Measurements from ENCODE around the gene FMN1. TPM values are rescaled to one million over a fixed set of nuclear protein-coding genes. Genes with fewer than 3 reads are reported as not detected.

The FMN1 gene
- total RNA-seq, 1 experiment from 2014 or later, result 4.5 TPM

DNA sequence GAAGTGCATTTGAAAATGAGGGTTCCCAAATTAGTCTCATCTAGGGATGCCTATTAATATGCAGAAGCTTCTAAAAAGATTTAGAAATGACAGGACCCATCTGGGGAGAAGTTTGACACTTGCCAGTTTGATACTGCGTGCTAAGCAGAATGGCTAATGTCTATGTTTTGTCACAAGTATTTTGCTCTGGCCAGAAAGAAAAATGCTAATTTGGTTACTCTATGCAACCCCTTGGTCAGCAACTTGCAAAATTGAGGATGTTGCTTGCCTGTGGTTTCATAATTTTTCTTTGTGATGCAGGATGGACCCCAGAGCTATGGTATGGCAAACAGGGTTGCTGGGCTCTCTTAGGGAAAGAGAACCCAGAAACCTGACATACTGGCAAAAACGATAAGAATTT is 148.2 kb downstream of the FMN1 start (continued):
- TF ChIP-seq, protein P1, sequence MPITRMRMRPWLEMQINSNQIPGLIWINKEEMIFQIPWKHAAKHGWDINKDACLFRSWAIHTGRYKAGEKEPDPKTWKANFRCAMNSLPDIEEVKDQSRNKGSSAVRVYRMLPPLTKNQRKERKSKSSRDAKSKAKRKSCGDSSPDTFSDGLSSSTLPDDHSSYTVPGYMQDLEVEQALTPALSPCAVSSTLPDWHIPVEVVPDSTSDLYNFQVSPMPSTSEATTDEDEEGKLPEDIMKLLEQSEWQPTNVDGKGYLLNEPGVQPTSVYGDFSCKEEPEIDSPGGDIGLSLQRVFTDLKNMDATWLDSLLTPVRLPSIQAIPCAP (CRISPR knock-in tag; IDR thresholded peaks at IDR 0.05), result no peak
- TF ChIP-seq, protein P2, sequence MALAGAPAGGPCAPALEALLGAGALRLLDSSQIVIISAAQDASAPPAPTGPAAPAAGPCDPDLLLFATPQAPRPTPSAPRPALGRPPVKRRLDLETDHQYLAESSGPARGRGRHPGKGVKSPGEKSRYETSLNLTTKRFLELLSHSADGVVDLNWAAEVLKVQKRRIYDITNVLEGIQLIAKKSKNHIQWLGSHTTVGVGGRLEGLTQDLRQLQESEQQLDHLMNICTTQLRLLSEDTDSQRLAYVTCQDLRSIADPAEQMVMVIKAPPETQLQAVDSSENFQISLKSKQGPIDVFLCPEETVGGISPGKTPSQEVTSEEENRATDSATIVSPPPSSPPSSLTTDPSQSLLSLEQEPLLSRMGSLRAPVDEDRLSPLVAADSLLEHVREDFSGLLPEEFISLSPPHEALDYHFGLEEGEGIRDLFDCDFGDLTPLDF (CRISPR knock-in tag; IDR thresholded peaks at IDR 0.05), result no peak
- no peak for TF ChIP-seq RELA (CRISPR knock-in tag; IDR thresholded peaks at IDR 0.05; ENCODE audit: borderline replicate concordance)
- TF ChIP-seq SP1 (CRISPR knock-in tag; conservative IDR thresholded peaks at IDR 0.05), result no peak
- TF ChIP-seq NR1H2 (CRISPR knock-in tag; IDR thresholded peaks at IDR 0.05), result no peak
- no peak for TF ChIP-seq ZNF232 (CRISPR knock-in tag; IDR thresholded peaks at IDR 0.05)

DNA sequence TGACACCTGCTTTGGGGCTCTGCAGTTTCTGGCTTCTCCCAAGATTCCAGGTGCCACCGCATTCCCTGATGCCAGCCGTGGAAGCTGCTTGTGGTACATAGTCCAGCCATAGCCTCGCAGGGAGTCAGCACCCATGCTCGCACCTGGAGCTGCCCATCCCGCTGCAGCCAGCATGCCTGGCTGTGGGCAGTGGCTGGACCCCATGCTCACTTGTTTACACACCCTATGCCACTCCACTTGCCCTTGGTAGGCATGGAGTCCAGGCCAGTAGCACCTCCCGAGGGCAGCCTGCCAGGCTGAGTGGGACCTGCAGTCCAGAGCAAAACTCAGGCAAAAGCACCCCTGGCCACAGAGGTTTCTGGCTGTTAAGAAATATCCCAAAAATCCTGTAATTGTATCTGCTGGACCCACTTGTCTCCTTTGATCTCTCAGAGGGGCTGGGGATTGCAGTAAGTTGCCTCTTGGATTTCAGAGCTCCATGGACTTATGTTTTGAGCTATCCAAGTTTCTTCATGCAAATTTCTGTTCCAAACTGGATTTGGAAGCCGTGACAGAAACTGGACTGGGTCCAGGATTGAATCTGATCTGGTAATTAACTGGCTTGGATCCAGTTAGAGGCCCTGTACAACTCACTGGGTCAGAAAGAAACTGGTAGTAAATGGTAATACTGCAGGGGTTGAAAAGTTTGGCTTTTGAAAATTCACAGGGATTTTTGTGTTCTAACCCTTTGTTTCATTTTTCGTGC is 149.3 kb downstream of the FMN1 start:
- Mint-ChIP-seq H3K4me3 (no peak overlapping the region), H3K27me3 (ENCODE audit: low read depth) (peaks cover 6% of the 10 kb centered on the region), H3K27ac (no peak overlapping the region), H3K4me1 (no peaks in the 10 kb centered on the region), H3K9me3 (peaks cover 62% of the 10 kb centered on the region), H3K36me3 (peaks cover 52% of the 10 kb centered on the region)
- ChIA-PET POLR2A (no interaction called here), CTCF (interaction anchor here (2.0 kb wide), 1 partner anchor 23 kb away, joined by 7 read pairs; no protein-coding TSS in a partner anchor)
- ATAC-seq (no peak), DNase-seq (ENCODE audit: low spot score) (no peak)
- TF ChIP-seq, protein P3, sequence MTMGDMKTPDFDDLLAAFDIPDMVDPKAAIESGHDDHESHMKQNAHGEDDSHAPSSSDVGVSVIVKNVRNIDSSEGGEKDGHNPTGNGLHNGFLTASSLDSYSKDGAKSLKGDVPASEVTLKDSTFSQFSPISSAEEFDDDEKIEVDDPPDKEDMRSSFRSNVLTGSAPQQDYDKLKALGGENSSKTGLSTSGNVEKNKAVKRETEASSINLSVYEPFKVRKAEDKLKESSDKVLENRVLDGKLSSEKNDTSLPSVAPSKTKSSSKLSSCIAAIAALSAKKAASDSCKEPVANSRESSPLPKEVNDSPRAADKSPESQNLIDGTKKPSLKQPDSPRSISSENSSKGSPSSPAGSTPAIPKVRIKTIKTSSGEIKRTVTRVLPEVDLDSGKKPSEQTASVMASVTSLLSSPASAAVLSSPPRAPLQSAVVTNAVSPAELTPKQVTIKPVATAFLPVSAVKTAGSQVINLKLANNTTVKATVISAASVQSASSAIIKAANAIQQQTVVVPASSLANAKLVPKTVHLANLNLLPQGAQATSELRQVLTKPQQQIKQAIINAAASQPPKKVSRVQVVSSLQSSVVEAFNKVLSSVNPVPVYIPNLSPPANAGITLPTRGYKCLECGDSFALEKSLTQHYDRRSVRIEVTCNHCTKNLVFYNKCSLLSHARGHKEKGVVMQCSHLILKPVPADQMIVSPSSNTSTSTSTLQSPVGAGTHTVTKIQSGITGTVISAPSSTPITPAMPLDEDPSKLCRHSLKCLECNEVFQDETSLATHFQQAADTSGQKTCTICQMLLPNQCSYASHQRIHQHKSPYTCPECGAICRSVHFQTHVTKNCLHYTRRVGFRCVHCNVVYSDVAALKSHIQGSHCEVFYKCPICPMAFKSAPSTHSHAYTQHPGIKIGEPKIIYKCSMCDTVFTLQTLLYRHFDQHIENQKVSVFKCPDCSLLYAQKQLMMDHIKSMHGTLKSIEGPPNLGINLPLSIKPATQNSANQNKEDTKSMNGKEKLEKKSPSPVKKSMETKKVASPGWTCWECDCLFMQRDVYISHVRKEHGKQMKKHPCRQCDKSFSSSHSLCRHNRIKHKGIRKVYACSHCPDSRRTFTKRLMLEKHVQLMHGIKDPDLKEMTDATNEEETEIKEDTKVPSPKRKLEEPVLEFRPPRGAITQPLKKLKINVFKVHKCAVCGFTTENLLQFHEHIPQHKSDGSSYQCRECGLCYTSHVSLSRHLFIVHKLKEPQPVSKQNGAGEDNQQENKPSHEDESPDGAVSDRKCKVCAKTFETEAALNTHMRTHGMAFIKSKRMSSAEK (CRISPR knock-in tag; IDR thresholded peaks at IDR 0.05; ENCODE audit: borderline replicate concordance), result no peak
- no peak for TF ChIP-seq ZNF219 (CRISPR knock-in tag; IDR thresholded peaks at IDR 0.05; ENCODE audit: borderline replicate concordance)
- TF ChIP-seq, protein P4, sequence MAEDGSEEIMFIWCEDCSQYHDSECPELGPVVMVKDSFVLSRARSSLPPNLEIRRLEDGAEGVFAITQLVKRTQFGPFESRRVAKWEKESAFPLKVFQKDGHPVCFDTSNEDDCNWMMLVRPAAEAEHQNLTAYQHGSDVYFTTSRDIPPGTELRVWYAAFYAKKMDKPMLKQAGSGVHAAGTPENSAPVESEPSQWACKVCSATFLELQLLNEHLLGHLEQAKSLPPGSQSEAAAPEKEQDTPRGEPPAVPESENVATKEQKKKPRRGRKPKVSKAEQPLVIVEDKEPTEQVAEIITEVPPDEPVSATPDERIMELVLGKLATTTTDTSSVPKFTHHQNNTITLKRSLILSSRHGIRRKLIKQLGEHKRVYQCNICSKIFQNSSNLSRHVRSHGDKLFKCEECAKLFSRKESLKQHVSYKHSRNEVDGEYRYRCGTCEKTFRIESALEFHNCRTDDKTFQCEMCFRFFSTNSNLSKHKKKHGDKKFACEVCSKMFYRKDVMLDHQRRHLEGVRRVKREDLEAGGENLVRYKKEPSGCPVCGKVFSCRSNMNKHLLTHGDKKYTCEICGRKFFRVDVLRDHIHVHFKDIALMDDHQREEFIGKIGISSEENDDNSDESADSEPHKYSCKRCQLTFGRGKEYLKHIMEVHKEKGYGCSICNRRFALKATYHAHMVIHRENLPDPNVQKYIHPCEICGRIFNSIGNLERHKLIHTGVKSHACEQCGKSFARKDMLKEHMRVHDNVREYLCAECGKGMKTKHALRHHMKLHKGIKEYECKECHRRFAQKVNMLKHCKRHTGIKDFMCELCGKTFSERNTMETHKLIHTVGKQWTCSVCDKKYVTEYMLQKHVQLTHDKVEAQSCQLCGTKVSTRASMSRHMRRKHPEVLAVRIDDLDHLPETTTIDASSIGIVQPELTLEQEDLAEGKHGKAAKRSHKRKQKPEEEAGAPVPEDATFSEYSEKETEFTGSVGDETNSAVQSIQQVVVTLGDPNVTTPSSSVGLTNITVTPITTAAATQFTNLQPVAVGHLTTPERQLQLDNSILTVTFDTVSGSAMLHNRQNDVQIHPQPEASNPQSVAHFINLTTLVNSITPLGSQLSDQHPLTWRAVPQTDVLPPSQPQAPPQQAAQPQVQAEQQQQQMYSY (CRISPR knock-in tag; IDR thresholded peaks at IDR 0.05), result no peak
- TF ChIP-seq, protein P5, sequence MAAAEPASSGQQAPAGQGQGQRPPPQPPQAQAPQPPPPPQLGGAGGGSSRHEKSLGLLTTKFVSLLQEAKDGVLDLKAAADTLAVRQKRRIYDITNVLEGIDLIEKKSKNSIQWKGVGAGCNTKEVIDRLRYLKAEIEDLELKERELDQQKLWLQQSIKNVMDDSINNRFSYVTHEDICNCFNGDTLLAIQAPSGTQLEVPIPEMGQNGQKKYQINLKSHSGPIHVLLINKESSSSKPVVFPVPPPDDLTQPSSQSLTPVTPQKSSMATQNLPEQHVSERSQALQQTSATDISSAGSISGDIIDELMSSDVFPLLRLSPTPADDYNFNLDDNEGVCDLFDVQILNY (CRISPR knock-in tag; IDR thresholded peaks at IDR 0.05), result no peak
- TF ChIP-seq, protein P6, sequence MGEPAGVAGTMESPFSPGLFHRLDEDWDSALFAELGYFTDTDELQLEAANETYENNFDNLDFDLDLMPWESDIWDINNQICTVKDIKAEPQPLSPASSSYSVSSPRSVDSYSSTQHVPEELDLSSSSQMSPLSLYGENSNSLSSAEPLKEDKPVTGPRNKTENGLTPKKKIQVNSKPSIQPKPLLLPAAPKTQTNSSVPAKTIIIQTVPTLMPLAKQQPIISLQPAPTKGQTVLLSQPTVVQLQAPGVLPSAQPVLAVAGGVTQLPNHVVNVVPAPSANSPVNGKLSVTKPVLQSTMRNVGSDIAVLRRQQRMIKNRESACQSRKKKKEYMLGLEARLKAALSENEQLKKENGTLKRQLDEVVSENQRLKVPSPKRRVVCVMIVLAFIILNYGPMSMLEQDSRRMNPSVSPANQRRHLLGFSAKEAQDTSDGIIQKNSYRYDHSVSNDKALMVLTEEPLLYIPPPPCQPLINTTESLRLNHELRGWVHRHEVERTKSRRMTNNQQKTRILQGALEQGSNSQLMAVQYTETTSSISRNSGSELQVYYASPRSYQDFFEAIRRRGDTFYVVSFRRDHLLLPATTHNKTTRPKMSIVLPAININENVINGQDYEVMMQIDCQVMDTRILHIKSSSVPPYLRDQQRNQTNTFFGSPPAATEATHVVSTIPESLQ (CRISPR knock-in tag; IDR thresholded peaks at IDR 0.05), result no peak
- TF ChIP-seq CREB1 (CRISPR knock-in tag; IDR thresholded peaks at IDR 0.05), result no peak
- TF ChIP-seq, protein P7, sequence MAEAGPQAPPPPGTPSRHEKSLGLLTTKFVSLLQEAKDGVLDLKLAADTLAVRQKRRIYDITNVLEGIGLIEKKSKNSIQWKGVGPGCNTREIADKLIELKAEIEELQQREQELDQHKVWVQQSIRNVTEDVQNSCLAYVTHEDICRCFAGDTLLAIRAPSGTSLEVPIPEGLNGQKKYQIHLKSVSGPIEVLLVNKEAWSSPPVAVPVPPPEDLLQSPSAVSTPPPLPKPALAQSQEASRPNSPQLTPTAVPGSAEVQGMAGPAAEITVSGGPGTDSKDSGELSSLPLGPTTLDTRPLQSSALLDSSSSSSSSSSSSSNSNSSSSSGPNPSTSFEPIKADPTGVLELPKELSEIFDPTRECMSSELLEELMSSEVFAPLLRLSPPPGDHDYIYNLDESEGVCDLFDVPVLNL (CRISPR knock-in tag; IDR thresholded peaks at IDR 0.05; ENCODE audit: borderline replicate concordance, low read depth), result no peak
- no peak for TF ChIP-seq ZNF263 (CRISPR knock-in tag; IDR thresholded peaks at IDR 0.05; ENCODE audit: low read depth)
- TF ChIP-seq OVOL2 (CRISPR knock-in tag; IDR thresholded peaks at IDR 0.05; ENCODE audit: borderline replicate concordance), result no peak
- TF ChIP-seq ZNF121 (CRISPR knock-in tag; IDR thresholded peaks at IDR 0.05), result no peak
- TF ChIP-seq, protein P8, sequence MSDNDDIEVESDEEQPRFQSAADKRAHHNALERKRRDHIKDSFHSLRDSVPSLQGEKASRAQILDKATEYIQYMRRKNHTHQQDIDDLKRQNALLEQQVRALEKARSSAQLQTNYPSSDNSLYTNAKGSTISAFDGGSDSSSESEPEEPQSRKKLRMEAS (CRISPR knock-in tag; IDR thresholded peaks at IDR 0.05), result no peak
- TF ChIP-seq RELA (CRISPR knock-in tag; IDR thresholded peaks at IDR 0.05; ENCODE audit: borderline replicate concordance), result no peak
- TF ChIP-seq, protein P9, sequence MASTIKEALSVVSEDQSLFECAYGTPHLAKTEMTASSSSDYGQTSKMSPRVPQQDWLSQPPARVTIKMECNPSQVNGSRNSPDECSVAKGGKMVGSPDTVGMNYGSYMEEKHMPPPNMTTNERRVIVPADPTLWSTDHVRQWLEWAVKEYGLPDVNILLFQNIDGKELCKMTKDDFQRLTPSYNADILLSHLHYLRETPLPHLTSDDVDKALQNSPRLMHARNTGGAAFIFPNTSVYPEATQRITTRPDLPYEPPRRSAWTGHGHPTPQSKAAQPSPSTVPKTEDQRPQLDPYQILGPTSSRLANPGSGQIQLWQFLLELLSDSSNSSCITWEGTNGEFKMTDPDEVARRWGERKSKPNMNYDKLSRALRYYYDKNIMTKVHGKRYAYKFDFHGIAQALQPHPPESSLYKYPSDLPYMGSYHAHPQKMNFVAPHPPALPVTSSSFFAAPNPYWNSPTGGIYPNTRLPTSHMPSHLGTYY (CRISPR knock-in tag; IDR thresholded peaks at IDR 0.05), result no peak
- TF ChIP-seq ZNF396 (CRISPR knock-in tag; IDR thresholded peaks at IDR 0.05; ENCODE audit: borderline replicate concordance), result no peak
